PFSK-1 (cell line): Measurements from ENCODE around the gene SLC10A7.

Experiments
- FOXP2 ChIP-seq: optimal IDR thresholded peaks from 2 replicates; pipeline ENCODE3; 2011; ENCODE audit warnings: borderline replicate concordance, control low read depth, inconsistent platforms; ENCODE audit not compliant: insufficient read depth; ENCODE audit errors: extremely low read length, extremely low read depth
- POLR2AphosphoS5 ChIP-seq: IDR thresholded peaks from 2 replicates; pipeline ENCODE4 v1.6.1; 2012; ENCODE audit warnings: low read depth, mild to moderate bottlenecking, control low read depth, low read length, moderate library complexity
- SIN3A ChIP-seq: IDR thresholded peaks from 2 replicates; pipeline ENCODE4 v1.6.1; 2012; ENCODE audit warnings: mild to moderate bottlenecking, low read length, moderate library complexity, borderline replicate concordance; ENCODE audit not compliant: insufficient read depth
- TAF1 ChIP-seq: IDR thresholded peaks from 2 replicates; pipeline ENCODE4 v1.6.1; 2012; ENCODE audit warnings: low read length, control low read depth, borderline replicate concordance; ENCODE audit not compliant: insufficient read depth
- TF ChIP-seq, protein P1 (sequence below), 2 experiments: IDR thresholded peaks; 2 replicates each; pipeline versions ENCODE4 v1.6.1 to v1.8.0; 2011 to 2012; ENCODE audit warnings: low read depth in 2 of 2, low read length in 2 of 2, control low read depth in 1 of 2, inconsistent platforms in 1 of 2, mild to moderate bottlenecking in 1 of 2, moderate library complexity in 1 of 2; ENCODE audit not compliant: insufficient read depth in 1 of 2

Gene SLC10A7

DNA sequence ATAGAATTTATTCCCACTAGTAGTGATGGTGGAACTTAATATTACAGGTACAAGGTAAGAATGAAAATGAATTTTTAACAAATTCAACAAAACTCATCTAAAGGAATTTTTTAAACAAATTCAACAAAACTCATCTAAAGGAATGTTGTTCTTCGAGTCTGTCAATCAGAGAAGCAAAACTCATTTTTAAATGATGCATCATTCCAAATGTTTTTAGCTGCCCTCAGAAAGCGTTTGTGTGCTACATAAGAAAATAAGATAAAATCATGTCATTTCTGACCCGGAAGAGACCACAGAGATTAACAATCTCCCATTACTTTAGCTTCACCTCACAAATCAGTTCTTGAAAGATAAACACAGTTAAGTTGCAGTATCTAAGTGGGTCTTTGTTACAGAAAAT, 178.0 kb downstream of the SLC10A7 start:
- TF ChIP-seq SIN3A: no peak
- TF ChIP-seq FOXP2: no peak
- no peak for TF ChIP-seq TAF1
- TF ChIP-seq POLR2AphosphoS5: no peak
- TF ChIP-seq, protein P1, sequence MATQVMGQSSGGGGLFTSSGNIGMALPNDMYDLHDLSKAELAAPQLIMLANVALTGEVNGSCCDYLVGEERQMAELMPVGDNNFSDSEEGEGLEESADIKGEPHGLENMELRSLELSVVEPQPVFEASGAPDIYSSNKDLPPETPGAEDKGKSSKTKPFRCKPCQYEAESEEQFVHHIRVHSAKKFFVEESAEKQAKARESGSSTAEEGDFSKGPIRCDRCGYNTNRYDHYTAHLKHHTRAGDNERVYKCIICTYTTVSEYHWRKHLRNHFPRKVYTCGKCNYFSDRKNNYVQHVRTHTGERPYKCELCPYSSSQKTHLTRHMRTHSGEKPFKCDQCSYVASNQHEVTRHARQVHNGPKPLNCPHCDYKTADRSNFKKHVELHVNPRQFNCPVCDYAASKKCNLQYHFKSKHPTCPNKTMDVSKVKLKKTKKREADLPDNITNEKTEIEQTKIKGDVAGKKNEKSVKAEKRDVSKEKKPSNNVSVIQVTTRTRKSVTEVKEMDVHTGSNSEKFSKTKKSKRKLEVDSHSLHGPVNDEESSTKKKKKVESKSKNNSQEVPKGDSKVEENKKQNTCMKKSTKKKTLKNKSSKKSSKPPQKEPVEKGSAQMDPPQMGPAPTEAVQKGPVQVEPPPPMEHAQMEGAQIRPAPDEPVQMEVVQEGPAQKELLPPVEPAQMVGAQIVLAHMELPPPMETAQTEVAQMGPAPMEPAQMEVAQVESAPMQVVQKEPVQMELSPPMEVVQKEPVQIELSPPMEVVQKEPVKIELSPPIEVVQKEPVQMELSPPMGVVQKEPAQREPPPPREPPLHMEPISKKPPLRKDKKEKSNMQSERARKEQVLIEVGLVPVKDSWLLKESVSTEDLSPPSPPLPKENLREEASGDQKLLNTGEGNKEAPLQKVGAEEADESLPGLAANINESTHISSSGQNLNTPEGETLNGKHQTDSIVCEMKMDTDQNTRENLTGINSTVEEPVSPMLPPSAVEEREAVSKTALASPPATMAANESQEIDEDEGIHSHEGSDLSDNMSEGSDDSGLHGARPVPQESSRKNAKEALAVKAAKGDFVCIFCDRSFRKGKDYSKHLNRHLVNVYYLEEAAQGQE (IDR thresholded peaks at IDR 0.05; ENCODE audit: insufficient read depth in 1 of 2, low read depth in 2 of 2, low read length in 2 of 2): no peak

DNA sequence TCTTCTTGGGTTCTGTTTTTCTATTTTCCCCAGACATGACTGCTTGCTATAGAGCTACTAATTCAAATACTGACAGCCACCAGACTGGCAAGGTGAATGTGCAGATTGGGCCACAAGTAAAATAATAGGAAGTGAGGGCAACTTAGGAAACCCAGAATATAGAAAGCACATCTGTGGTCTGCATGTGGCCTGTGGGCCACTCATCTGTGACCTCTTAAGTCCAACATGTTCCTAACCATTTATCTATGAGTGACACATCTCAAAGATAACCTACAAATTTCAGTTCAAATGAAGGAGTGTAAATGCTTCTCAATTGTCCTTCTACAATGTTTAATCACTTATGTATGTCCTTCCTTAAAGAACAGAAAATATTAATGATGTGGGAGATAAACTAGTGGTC, 178.5 kb downstream of the SLC10A7 start:
- no peak for TF ChIP-seq TAF1
- TF ChIP-seq, protein P1 (IDR thresholded peaks at IDR 0.05; ENCODE audit: insufficient read depth in 1 of 2, low read depth in 2 of 2, low read length in 2 of 2): no peak
- no peak for TF ChIP-seq FOXP2
- no peak for TF ChIP-seq POLR2AphosphoS5
- no peak for TF ChIP-seq SIN3A

DNA sequence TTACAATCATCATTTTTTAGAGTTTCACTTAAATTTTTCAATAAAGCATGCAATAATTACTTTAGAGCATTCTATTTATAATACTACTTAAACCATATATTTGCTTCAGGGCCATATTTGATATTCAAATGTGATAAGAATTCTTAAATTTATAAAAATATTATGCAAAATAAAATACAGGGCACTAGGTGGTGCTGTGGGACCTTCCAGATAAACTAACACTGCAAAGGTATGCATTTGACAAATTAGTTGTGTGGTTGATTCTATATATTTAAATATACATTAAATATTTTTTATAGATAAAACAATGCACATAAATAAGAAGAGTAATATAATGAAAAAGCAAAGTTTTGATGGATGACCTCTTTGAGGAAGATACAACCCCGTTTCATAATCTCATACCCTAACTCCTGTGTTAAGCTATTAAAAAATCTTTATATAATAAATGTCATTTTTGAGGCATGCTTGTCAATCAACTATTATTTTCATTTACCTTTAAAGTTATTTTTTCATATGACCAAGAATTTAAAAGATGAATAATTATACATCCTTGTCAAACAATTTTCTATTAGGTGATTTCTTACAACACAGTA, 179.0 kb downstream of the SLC10A7 start:
- no peak for TF ChIP-seq SIN3A
- no peak for TF ChIP-seq FOXP2
- TF ChIP-seq, protein P1 (IDR thresholded peaks at IDR 0.05; ENCODE audit: insufficient read depth in 1 of 2, low read depth in 2 of 2, low read length in 2 of 2): no peak
- TF ChIP-seq TAF1: no peak
- no peak for TF ChIP-seq POLR2AphosphoS5

DNA sequence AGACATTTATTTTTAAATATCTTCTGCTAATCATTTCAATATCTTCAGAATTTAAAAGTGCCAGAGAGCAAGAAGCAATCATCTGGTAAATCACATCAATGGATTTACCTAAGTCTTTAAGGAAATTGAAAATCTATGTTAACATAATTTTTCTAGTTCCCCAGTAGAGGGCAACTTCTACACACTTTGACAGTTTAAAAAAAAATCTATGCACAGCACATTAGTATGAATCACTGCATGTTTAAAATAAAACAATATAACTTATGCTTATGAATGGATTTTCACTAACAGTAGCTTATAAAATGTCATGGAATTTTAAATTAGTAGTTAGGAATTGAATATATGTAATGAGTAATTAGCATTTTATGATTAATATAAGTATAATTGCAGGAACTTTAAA, 180.9 kb downstream of the SLC10A7 start:
- TF ChIP-seq FOXP2: no peak
- no peak for TF ChIP-seq SIN3A
- TF ChIP-seq TAF1: no peak
- TF ChIP-seq, protein P1 (IDR thresholded peaks at IDR 0.05; ENCODE audit: insufficient read depth in 1 of 2, low read depth in 2 of 2, low read length in 2 of 2): no peak
- TF ChIP-seq POLR2AphosphoS5: no peak
